HL-60 (cell line): Measurements from ENCODE around the gene CCDC106.

Experiments used
- CTCF ChIP-seq: IDR thresholded peaks from one replicate; pipeline ENCODE4 v1.5.1; 2011; ENCODE audit warnings: low read length, control low read depth, inconsistent platforms; ENCODE audit not compliant: insufficient read depth
- GABPA ChIP-seq: IDR thresholded peaks from 2 replicates; pipeline ENCODE4 v1.6.1; 2012; ENCODE audit warnings: low read depth
- POLR2AphosphoS5 ChIP-seq: IDR thresholded peaks from 2 replicates; pipeline ENCODE4 v1.6.1; 2012; ENCODE audit warnings: low read depth

- TF ChIP-seq POLR2AphosphoS5: no peak
- no peak for TF ChIP-seq CTCF
- TF ChIP-seq GABPA: no peak
Measured at GRCh38 chr19:55603115-55603514, 44.9 kb upstream of the CCDC106 start.
